ENCODE measurements around the gene C9orf85. TPM values are rescaled to one million over a fixed set of nuclear protein-coding genes. Genes with fewer than 3 reads are reported as not detected.

C9orf85 gene
- total RNA-seq, 1 donor from 2014 or later: 11.1 TPM

- Mint-ChIP-seq H3K27ac (ENCODE audit: unreplicated experiment) (no peak overlapping the region), H3K9me3 (ENCODE audit: unreplicated experiment) (peaks cover 5% of the 10 kb centered on the region), H3K4me3 (ENCODE audit: unreplicated experiment) (no peak overlapping the region), H3K4me1 (ENCODE audit: low read depth, unreplicated experiment) (no peaks in the 10 kb centered on the region), H3K27me3 (ENCODE audit: unreplicated experiment) (peaks cover 6% of the 10 kb centered on the region), H3K36me3 (ENCODE audit: unreplicated experiment) (peaks cover 19% of the 10 kb centered on the region)
- no peak for DNase-seq
- TF ChIP-seq CTCF (IDR thresholded peaks at IDR 0.05; ENCODE audit: partially characterized antibody, unreplicated experiment): no peak
Observed at GRCh38 chr9:71968541-71969090, 57.2 kb downstream of the C9orf85 start.

- H3K36me3 Mint-ChIP-seq (ENCODE audit: unreplicated experiment): no peaks in the 10 kb centered on the region
Observed at GRCh38 chr9:71975833-71976232, 64.4 kb downstream of the C9orf85 start.

GRCh38 chr9:71977003-71977402, 65.6 kb downstream of the C9orf85 start:
- no peaks in the 10 kb centered on the region for H3K36me3 Mint-ChIP-seq (ENCODE audit: unreplicated experiment)
- H3K4me1 Mint-ChIP-seq (ENCODE audit: low read depth, unreplicated experiment): no peaks in the 10 kb centered on the region
- TF ChIP-seq CTCF (IDR thresholded peaks at IDR 0.05; ENCODE audit: partially characterized antibody, unreplicated experiment): no peak
- no peaks in the 10 kb centered on the region for H3K9me3 Mint-ChIP-seq (ENCODE audit: unreplicated experiment)
- H3K27ac Mint-ChIP-seq (ENCODE audit: unreplicated experiment): no peak overlapping the region
- H3K4me3 Mint-ChIP-seq (ENCODE audit: unreplicated experiment): no peak overlapping the region
- H3K27me3 Mint-ChIP-seq (ENCODE audit: unreplicated experiment): no peaks in the 10 kb centered on the region
- DNase-seq: no peak

More at GRCh38 chr9:71975833-71976232, 64.4 kb downstream of the C9orf85 start:
- H3K27ac Mint-ChIP-seq (ENCODE audit: unreplicated experiment): no peak overlapping the region
- H3K27me3 Mint-ChIP-seq (ENCODE audit: unreplicated experiment): no peaks in the 10 kb centered on the region
- TF ChIP-seq CTCF (IDR thresholded peaks at IDR 0.05; ENCODE audit: partially characterized antibody, unreplicated experiment): no peak
- H3K9me3 Mint-ChIP-seq (ENCODE audit: unreplicated experiment): no peaks in the 10 kb centered on the region
- no peaks in the 10 kb centered on the region for H3K4me1 Mint-ChIP-seq (ENCODE audit: low read depth, unreplicated experiment)
- no peak overlapping the region for H3K4me3 Mint-ChIP-seq (ENCODE audit: unreplicated experiment)
- no peak for DNase-seq

GRCh38 chr9:71980266-71981190, 69.1 kb downstream of the C9orf85 start:
- H3K4me3 Mint-ChIP-seq (ENCODE audit: unreplicated experiment): no peak overlapping the region
- H3K27me3 Mint-ChIP-seq (ENCODE audit: unreplicated experiment): no peaks in the 10 kb centered on the region
- DNase-seq: no peak
- H3K4me1 Mint-ChIP-seq (ENCODE audit: low read depth, unreplicated experiment): peaks cover 10% of the 10 kb centered on the region
- no peak for TF ChIP-seq CTCF (IDR thresholded peaks at IDR 0.05; ENCODE audit: partially characterized antibody, unreplicated experiment)
- no peaks in the 10 kb centered on the region for H3K36me3 Mint-ChIP-seq (ENCODE audit: unreplicated experiment)
- H3K27ac Mint-ChIP-seq (ENCODE audit: unreplicated experiment): no peak overlapping the region
- peaks cover 3% of the 10 kb centered on the region for H3K9me3 Mint-ChIP-seq (ENCODE audit: unreplicated experiment)

GRCh38 chr9:71981944-71982343, 70.5 kb downstream of the C9orf85 start:
- Mint-ChIP-seq H3K4me1 (ENCODE audit: low read depth, unreplicated experiment) (peaks cover 10% of the 10 kb centered on the region), H3K4me3 (ENCODE audit: unreplicated experiment) (no peak overlapping the region), H3K9me3 (ENCODE audit: unreplicated experiment) (peaks cover 3% of the 10 kb centered on the region), H3K27me3 (ENCODE audit: unreplicated experiment) (no peaks in the 10 kb centered on the region), H3K36me3 (ENCODE audit: unreplicated experiment) (no peaks in the 10 kb centered on the region), H3K27ac (ENCODE audit: unreplicated experiment) (no peak overlapping the region)
- no peak for TF ChIP-seq CTCF (IDR thresholded peaks at IDR 0.05; ENCODE audit: partially characterized antibody, unreplicated experiment)
- DNase-seq: no peak
